GM18951 (cell line): ENCODE measurements around the gene VSIR.

Experiments
- POLR2A ChIP-seq: IDR thresholded peaks from 4 replicates; pipeline ENCODE4 v1.6.1; 2011; ENCODE audit warnings: mild to moderate bottlenecking; ENCODE audit not compliant: insufficient read length, insufficient read depth; ENCODE audit errors: extremely low read depth
- in situ Hi-C: fragments of 300-500 bp; cut with MboI; formaldehyde crosslinking; loops from one replicate; pipeline ENCODE4 v1.12.0; 2022; ENCODE audit warnings: low sequenced_read_pairs, mixed read lengths, inconsistent platforms; ENCODE audit not compliant: unreplicated experiment

VSIR gene

DNA sequence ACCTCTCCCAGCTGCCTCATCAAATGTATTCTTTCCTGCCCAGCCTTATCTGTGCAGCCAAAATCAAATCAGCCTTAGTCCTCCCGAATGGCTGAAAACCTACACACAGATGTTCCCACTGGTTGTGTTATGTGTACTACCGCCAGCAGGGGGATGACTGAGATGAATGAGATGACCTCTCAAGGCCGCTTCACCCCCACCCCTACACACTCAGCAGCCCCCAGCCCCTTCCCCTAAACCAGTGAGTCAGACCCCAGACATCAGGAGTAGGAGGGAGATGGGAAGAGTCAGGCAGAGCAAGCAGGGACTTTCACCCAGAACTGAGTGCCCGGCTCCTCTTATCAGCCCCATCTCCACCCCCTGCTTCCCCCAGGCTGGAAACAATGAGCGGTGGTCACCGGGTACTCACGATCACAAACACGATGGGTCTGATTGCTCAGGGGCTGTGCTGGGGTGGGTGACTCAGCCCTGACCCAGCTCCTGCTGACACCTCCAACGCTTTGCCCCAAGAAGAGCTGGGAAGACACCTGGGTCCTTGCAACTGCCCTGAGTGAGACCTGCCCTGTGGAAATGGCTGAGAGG, 47.2 kb downstream of the VSIR start:
- TF ChIP-seq POLR2A = no peak
- in situ Hi-C loops = no loop called here

DNA sequence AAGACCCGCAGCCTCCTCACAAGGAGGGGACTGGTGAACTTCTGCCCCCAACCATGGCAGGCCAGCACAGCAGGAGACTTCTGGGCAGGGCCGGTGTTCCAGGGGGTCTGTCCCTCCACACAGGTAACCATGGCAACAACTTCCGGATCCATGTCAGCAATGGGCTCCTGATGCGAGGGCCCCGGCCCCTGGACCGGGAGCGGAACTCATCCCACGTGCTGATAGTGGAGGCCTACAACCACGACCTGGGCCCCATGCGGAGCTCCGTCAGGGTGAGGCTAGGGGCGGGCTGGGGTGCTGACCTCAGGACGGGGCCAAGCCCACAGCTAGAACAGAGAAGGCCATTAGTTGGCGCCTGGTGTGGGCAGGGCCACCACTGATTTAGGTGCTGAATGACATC, 48.1 kb downstream of the VSIR start:
- no peak for TF ChIP-seq POLR2A
- in situ Hi-C loops = no loop called here

DNA sequence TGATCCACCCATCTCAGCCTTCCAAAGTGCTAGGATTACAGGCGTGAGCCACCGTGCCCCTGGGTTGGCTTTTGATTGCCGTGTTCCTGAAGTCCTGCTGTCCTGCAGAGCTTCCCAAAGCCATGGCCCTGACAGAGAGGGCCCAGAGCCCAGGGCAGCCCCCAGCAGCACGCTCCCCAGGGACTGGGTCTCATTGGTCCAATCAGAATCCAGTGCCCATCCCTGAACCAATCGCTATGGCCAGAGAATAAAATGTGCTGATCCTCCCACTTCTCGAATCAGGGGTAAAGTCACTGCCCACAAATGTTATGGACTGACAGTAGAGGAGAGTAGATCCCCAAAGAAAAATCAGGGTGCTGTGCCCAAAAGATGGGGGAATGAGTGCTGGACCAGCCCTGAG, 48.8 kb downstream of the VSIR start:
- in situ Hi-C loops = no loop called here
- TF ChIP-seq POLR2A = no peak

DNA sequence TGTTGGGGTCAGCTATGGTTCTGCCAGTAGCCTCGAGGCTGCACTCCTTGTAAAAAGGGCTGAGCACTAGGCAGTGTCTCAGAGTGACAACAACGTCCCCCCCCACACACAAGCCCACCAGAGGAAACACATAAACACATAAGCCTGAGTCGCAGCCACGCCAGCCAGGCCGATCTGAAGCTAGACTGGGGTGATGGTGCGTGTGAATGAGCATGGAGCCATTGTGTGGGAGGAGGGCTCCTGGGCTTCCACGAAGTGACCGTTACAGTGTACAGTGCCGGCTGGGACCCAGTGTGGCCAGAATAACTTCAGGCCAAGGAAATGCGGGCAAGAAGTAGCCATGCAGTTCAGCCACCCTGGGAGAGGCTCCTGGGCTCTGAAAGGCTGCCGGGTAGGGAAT, 50.0 kb downstream of the VSIR start:
- TF ChIP-seq POLR2A = no peak
- in situ Hi-C loops = no loop called here

DNA sequence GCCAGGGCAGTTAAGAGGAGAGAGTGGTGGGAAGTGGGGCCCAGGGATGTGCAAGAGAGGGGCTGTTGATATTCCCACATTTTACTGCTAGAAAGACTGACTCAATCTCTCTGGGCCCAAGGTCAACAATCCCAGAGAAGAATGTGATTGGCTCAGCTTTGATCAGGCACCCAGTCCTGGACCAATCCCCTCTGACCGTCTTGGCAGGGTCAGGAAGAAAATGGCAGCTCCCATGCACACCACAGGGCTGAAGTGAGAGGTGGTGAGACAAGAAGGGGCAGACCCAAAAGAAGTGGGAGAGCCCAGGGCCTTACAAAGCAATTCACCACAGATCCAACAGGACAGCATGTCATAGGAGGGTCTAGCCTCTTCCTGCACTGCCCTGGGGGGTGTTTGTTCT, 50.5 kb downstream of the VSIR start:
- TF ChIP-seq POLR2A = no peak
- in situ Hi-C loops = no loop called here

DNA sequence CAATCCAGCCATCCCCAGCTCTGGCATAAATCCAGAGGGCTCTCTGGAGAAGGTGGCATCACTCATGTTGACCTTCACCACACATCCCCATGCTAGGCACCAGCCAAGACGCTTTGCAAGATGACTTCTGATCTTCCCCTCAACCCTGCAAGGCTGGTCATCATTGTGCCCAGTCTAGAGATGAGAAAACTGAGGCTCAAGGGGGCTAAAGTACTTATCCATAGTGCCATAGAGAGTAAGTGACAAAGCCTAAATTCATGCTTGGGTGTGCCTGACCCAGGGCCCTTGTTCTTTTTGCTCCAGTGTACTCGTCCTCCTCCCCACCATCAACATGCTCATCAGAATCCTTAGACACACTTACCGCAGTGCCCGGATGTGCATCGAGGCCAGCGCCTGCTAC, 52.0 kb downstream of the VSIR start:
- in situ Hi-C loops = no loop called here
- no peak for TF ChIP-seq POLR2A

DNA sequence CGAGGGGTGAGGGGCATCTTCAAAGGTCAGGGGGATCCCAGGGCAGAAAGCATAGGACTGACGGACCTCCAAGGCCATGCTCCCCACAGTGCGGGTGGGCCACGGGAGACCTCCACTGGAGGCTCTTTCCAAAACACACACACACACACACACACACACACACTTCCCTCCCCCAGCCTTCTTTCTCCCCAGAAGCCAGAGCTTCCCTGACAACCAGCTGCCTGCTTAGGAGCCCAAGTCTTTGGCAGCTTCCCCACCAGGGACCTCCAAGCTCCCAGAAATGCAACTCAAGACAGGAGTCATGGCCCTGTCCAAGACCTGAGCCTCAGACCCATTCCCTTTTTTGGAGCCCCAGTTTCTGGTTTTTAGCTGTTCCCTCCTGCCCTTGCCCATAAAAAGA, 53.0 kb downstream of the VSIR start:
- TF ChIP-seq POLR2A = no peak
- in situ Hi-C loops = no loop called here

DNA sequence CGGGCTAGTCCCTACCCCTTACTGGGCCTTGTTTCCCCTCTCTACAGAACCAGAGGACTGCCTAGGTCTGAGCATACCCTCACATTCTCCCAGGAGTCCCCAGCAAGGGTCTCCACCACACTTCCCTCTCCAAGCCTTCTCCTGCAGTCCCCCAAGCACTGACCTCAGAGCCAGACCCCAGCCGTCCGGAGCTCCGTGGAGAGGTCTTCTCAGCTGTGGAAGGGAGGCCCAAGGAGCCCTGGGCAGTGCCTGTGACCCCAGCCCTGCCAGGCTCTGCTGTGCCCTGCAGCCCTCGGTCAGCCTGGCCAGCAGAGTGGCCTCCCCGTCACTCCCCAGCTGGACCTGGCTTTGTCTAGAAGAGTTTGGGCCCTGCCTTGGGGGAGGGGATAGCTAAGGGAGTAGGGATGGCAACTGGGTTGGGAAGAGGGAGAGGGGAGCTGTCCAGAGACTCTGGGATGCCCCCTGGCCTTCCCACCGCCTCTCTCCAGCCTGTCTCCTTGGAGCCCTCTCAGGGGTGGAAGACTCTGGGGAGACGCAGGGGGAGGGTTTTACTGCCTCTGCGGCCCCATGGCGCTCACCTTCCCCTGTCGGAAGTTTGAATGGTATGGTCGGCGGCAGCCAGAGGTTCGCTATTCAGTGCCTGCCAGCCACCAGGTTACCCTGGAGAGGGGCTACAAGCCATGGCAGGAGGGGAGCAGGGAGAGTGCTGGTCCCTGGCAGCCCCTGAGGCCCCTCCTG, 53.7 kb downstream of the VSIR start, which contains the start of gene C10orf105:
C10orf105 (minus strand) TSS at position 315 of the 738 bp plus-strand sequence. CDS start 3,441 bp downstream, outside the sequence.
- no peak for TF ChIP-seq POLR2A
- in situ Hi-C loops = no loop called here

DNA sequence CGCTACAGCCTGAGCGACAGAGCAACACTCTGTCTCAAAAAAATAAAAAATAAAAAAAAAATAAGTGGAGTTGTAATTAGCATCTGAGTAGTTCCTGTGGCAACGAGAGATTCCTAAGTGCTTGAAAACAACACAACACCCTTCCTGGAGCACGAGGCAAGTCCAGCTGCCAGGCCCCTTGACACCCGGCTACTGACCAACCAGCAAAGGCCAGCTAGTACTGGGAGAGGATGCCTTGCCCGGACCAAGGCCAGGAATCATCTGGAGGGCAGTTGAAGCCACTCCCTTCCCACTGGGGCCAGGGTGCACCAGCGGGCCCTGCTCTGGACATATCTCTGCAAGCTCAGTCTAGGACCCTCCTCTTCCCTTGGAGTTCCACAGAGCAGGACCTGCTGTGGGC, 54.3 kb downstream of the VSIR start:
- TF ChIP-seq POLR2A = no peak
- in situ Hi-C loops = no loop called here

DNA sequence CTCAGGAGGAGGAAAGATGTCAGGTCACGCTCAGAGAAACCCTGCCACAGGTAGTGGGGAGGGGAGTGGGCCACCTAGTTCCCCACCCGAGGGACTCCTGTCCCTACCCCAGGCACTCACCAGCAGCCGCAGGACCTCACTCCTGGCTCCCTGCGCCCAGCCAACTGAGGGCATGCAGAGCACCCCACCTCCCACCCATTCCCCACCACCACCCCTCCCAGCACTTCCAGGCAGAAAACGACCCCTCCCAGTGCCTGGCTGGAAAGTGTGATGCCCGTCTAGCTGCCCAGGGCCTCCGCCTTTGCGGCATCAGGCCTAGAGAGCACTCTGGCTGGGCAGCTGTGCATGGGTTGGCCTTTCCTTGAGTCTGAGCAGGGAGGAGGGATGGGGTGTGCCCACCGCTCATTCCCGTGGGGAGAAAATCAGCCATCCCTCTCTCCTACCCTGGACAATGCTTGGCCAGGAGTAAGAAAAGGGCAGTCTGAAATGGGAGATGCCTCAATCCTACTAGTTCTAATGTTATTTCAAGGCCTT, 55.1 kb downstream of the VSIR start:
- in situ Hi-C loops = no loop called here
- no peak for TF ChIP-seq POLR2A

DNA sequence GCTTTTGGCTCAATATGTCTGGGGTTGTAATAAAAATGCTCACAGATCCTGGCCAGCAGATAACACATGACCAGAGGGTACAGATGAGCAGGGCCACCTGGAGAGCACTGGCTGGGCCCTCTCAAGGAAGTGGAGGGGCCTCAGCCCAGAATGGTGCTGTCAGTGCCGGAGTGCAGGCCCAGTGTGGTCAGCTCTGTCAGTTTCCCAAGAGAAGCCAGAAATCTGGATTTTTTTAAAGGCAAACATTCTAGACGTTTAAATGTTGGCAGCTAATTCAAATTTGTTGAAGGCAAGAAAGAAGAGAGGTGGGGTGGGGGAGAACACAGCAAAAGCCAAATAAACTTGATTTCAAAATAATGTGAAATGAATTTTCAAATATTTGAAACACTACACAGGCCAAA, 55.8 kb downstream of the VSIR start:
- TF ChIP-seq POLR2A = no peak
- in situ Hi-C loops = no loop called here

DNA sequence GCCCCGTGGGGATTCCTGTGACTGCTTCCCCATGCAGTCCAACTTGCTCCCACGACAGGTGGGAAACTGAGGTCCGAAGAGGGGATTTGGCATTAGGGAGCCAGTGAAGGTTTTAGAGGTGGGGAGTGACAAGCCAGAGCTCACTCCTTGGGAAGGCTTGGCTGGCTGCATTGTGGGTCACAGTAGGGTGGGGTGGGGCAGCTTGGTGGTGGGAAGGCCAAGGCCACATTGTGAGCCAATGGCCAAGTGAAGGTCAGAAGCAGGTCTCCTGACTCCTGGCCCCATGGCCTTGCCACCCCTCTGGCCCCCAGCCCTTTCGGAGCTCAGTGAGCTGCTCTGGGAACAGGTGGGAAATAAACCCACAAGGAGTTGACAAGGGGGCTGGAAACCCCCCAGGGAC, 56.3 kb downstream of the VSIR start:
- in situ Hi-C loops = no loop called here
- TF ChIP-seq POLR2A = no peak

DNA sequence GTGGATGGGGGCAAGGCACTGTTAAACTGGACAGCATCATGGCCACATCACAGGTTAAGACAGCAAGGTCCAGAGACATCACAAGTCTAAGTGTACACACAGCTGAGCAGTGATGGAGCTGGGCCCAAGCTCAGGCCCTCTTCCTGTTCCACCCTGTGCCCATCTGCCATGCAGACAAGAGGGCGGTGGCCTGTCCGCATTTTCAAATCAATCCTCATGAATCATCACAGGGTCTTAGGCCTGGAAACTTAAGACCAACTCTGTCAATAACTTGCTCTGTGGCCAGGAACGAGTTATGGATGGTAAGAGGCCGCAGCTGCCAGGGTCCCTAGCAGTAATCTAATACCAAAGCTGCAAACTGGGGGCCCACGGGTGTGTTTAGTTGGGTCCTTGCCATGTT, 56.9 kb downstream of the VSIR start:
- no peak for TF ChIP-seq POLR2A
- in situ Hi-C loops = no loop called here

DNA sequence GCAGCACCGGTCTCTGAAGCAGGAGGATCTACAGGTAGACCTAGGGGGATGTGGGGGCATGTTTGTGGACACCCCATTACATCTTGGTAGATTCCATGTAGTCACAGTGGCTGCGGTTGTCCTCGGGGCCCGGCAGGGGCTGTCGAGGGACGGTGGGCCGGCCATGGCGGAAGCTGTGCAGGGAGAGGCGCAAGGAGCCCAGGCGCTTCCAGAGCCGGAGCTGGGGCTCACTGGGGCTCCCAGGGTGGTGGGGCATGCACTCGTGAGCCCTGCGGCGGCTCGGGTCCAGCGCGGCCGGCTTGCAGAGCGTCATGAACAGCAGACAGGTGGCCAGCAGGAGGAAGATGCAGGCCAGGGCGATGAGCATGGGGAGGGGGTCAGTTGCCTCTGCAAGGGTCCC, 57.5 kb downstream of the VSIR start:
- in situ Hi-C loops = no loop called here
- TF ChIP-seq POLR2A = no peak
